ENCODE measurements around the gene CACNG1. TPM values are rescaled to one million over a fixed set of nuclear protein-coding genes. Genes with fewer than 3 reads are reported as not detected.

The CACNG1 gene
- total and polyA plus RNA-seq, 2 donors (not counting 3 experiments of a cell fraction or from before 2014, with no cell fraction given), result not detected

- intact Hi-C loops (cut with micrococcal nuclease), result no loop called here
- dilution Hi-C loops (cut with MboI; ENCODE audit: extremely low pct_ligation_motif_present, low sequenced_read_pairs), result no loop called here
- no TSS peak for BruUV-seq (replicated peaks)
- H3K79me2 ChIP-seq (ENCODE audit: control insufficient read depth, insufficient read depth, low read length), result no peaks in the 10 kb centered on the region
- no peaks in the 10 kb centered on the region for H3K9me3 ChIP-seq (replicated peaks; ENCODE audit: control insufficient read depth, insufficient read depth, low read length)
- H3K9ac ChIP-seq (replicated peaks; ENCODE audit: extremely low read depth, insufficient read depth, low read length), result no peak overlapping the region
- H3K27ac ChIP-seq (ENCODE audit: insufficient read depth, low read depth, low read length), result no peak overlapping the region
- ChIA-PET CTCF (no interaction called here), POLR2A (no interaction called here)
- H3K36me3 ChIP-seq (ENCODE audit: control insufficient read depth in 2 of 2, extremely low read depth in 1 of 2, insufficient read depth in 2 of 2, low read length in 2 of 2), result no peaks in the 10 kb centered on the region
- H3K4me3 ChIP-seq (replicated peaks in 1 of 3; ENCODE audit: insufficient read depth in 1 of 3, low read depth in 1 of 3, low read length in 3 of 3), result no peak overlapping the region
- no peaks in the 10 kb centered on the region for H3K9me1 ChIP-seq (replicated peaks; ENCODE audit: control insufficient read depth, extremely low read depth, insufficient read depth, low read length)
- TF ChIP-seq EZH2 (IDR thresholded peaks at IDR 0.05; ENCODE audit: borderline replicate concordance, low read depth, low read length, severe bottlenecking), result no peak
- no peak for TF ChIP-seq POLR2A (IDR thresholded peaks at IDR 0.05; ENCODE audit: low read depth, low read length)
- TF ChIP-seq POLR2AphosphoS5 (IDR thresholded peaks at IDR 0.05; ENCODE audit: insufficient read depth, low read depth, low read length), result no peak
- TF ChIP-seq GATA2 (IDR thresholded peaks at IDR 0.05; ENCODE audit: insufficient read depth, insufficient read length, low read depth, low read length), result no peak
- no peak for TF ChIP-seq CTCF (IDR thresholded peaks at IDR 0.05; ENCODE audit: extremely low read depth in 1 of 2, insufficient read depth in 1 of 2, low read depth in 1 of 2, low read length in 2 of 2)
- TF ChIP-seq MAX (IDR thresholded peaks at IDR 0.05; ENCODE audit: insufficient read depth, insufficient read length), result no peak
- no peak for TF ChIP-seq JUN (IDR thresholded peaks at IDR 0.05; ENCODE audit: borderline replicate concordance, insufficient read depth, insufficient read length, low read depth)
- no peak for TF ChIP-seq FOS (IDR thresholded peaks at IDR 0.05; ENCODE audit: borderline replicate concordance, insufficient read depth, low read length)
- TF ChIP-seq MYC (IDR thresholded peaks at IDR 0.05; ENCODE audit: low read depth, low read length), result no peak
- H2AFZ ChIP-seq (ENCODE audit: low read depth, low read length), result no peak overlapping the region
- H3K27me3 ChIP-seq (ENCODE audit: control insufficient read depth in 2 of 2, insufficient read depth in 2 of 2, low read length in 2 of 2), result no peaks in the 10 kb centered on the region
- no peak for FAIRE-seq
- H3K4me2 ChIP-seq (ENCODE audit: insufficient read depth, low read length), result no peak overlapping the region
- DNase-seq (ENCODE audit: low read depth, low spot score), result no peak
- no peaks in the 10 kb centered on the region for H4K20me1 ChIP-seq (replicated peaks; ENCODE audit: control insufficient read depth, extremely low read depth, insufficient read depth, low read length)
- H3K4me1 ChIP-seq (ENCODE audit: control insufficient read depth, extremely low read depth, insufficient read depth, low read length), result no peaks in the 10 kb centered on the region
Observed at GRCh38 chr17:67055811-67056745, 11.7 kb downstream of the CACNG1 start.

Data from endothelial cell of umbilical vein (primary cell).